HG03575 (cell line): Measurements from ENCODE around the gene SPSB1.
"Not testable (repeated sequence)": the region's sequence is repeated elsewhere in the genome, so short reads cannot be mapped to it uniquely, and the experiment has no call there.

Experiments used
- ATAC-seq: cut with Tn5 transposase; IDR thresholded peaks from one replicate; pipeline ENCODE4 v1.9.1; 2021; ENCODE audit not compliant: unreplicated experiment, insufficient number of reproducible peaks, low FRiP score; ENCODE audit errors: extremely low read depth

The SPSB1 gene

DNA sequence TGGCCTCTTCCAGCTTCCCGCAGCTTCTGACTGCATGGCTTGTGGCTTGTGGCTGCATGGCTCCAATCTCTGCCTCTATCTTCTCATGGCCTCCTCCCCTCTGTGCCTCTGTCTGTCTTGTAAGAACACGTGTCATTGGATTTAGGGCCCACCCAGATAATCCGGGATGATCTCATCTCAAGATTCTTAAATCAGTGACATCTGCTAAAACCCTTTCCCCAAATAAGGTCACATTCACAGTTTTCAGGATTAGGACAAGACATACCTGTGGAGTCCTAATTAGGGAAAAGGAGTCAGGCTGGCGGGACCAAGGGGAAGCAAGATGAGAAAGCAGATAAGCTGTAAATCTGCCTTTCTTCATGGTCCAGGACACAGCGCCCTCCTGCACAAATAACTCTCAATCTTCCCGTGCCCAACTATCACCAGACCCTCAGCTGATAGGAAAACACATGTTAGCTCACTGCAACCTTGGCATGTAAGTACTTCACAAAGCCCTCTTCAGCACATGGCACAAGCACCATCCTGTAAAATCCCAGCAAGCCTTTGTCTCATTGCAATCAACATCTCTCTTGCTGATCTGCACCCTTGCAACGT, 82.2 kb downstream of the SPSB1 start:
- no peak for ATAC-seq

DNA sequence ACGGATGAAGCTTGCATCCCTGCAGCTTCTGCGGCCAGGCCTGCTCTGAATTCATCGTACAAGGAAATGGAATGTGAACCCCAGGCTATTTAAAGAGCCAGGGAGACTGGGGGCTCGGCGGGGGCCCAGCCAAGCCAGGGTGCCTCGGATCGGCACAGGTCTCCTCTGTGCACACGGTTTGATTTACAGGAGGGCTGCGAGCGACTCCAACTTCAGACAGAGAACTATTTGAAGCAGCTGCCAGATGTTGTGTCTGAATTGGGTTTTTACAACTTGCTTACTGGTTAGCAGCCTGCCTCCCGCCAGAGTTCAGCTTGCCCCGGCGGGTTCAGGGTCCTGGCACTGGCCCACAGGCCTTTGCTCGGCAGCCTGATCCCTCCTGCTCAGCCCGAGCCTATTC, 83.2 kb downstream of the SPSB1 start:
- no peak for ATAC-seq

DNA sequence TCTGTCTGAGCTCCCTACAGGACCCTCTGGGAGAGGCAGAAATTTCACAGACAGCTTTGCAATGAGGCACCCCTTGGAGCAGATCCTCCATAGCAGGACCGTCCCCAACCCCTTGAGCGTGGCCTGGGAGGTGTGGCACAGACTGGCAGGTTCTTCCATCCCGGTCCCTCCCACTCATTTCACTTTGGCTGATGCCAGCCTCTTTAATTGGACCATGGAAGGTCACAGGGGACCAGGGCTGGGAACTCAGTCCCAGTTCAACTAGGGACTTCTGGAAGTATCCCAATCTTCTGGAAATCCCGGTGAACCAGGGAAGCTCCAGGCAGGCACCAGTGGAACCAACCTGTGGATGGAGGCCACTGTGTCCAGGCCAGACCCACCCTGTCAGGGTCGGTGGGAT, 83.7 kb downstream of the SPSB1 start:
- no peak for ATAC-seq

DNA sequence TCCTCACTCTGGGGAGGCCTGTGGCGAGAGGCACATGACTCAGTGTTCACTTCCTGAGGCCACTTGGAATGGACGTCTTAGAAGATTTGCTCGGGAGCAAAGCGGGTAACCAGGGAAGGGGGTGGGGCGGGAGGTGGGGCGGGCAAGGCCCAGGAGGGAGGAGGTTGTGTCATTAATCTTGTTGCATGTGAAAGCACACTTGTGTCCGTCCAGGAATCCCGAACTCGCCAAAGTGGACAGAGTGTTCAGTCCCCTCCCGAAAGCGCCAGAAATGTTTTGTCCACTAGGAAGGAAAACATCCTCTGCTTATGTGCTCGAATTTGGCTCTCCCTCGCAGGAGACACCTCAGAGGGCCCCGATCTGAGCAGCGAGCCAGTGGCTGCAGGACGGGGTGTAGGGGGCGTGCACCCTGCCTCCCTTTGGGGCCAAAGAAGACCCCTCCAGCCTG, 84.2 kb downstream of the SPSB1 start:
- no peak for ATAC-seq

DNA sequence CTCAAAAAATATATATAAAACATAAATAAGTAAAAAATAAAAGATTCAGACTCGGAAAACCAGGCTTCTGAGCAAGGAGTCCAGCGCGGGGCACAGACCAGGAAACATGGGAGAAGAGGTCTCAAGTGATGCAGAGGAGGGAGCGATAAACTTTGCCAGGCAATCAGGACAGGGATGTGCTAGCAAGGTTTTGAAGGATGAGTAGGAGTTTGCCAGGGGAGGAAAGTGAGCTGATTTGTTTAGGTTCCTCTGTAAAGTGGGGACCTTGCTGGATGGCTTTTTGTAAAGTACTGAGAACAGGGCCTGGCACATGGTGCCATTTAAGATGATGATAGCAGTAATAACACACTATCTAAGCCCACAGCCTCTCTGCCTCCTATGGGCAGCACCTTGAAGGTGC, 86.1 kb downstream of the SPSB1 start:
- ATAC-seq: no peak

DNA sequence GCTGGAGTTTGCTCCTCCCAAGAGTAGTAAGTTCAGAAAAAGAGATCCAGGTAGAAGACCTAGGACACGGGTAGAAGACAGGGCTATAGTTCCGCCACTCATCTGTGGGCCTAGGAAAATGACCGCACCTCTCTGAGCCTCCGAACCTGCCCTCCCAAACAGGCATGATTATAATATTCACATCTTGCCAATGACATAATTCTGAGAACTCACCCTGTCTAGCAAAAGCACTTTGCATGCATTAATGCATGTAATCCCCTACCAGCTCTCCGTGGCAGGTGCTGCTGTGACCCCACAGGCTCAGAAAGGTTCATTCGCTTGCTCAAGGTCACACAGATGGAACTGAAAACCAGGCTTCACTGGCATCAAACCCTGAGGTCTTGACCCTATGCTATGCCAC, 88.0 kb downstream of the SPSB1 start:
- ATAC-seq: no peak

DNA sequence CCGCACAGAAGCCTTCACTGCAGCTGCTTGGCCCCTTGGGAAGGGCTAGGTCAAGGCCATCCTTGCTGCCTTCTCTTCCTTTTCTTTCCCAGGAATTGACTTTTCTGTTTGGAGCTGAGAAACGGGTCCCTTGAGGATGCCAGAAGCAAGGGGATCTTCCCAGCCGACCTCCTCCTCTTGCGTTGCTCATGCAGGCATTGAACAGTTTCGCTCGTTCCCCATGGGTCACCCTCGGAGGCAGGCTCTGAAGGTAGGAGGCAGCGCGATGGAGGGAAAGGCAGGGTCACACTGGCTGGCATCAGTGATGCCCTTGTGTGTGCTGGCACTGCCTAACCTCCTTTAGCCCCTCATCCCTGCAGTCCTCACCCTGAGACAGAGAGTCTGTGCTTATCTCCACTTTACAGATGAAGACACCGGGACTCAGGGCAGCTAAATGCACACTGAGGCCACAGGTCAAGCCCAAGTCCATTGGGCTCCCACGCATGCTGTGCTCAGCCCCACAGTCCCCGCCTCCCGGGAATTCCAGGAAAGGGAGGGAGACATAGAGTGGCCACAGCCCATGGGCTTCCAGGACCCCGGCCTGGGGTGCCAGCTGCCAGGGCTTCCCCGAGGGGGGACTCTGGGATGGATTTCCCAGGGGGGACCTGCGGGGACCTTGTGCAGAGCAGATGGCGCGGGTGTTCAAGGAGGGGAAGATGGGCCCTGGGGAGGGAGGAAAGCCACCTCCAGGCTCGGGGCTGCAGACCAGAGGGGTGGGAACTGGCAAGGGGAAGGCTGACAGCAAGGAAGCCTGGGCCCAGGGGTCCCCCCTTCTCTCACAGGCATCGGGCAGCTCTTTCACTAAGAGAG, 90.2 kb downstream of the SPSB1 start:
- no peak for ATAC-seq

DNA sequence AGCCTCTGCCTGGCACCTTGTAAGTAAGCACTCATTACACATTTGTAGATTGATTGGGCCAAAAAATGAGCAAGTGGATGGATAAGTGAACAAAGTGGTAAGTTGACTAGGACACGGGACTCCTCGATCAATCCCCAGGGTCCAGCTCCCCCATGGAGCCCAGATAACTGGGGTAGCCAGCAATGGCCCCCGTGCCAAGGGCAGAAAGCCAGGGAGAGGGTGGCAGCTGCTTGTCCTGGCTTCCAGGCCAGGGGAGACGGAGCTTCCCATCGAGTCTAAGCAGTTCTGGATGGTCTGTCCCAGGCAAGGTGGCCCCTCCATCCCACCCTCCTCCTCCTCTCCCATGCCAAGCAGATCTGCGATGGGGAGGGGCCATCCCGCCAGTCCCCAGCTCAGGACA, 91.4 kb downstream of the SPSB1 start:
- no peak for ATAC-seq

DNA sequence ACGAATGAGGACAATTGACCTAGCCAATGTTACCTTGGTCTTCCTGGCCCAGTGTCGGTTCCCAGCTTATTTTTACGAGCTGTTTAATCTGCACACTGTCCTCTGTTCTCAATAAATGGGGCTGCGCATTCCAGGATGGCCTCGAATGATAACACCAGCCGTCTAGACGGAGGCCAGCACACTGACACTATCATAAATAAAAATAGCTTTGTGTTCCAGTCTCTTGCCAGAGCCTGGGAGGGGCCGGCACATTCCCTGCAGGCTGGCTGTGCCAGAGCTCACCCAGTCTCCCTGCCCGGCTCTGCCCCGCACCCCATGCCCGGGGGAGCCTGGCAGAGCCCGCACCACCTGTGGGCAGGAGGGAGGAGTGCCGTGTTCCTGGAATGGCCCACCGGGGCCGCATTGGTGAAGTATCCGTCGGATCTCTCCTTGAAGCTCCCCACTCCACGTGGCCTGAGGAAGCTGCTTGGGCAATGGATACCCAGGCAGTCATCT, 92.1 kb downstream of the SPSB1 start:
- no peak for ATAC-seq

DNA sequence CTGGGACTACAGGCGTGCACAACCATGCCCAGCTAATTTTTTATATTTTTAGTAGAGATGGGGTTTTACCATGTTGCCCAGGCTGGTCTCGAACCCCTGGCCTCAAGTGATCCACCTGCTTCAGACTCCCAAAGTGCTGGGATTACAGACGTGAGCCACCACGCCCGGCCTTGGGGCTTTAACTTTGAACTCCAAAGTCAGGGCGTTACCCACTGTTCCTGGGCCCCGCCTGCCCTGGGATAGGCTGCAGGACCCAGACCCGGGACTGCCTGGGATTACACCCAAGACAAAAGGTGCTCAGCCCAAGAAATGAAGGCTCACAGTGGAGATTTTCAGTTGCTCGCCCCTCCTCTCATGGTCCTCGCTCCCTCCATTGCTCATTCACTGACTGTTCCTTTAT, 92.7 kb downstream of the SPSB1 start:
- ATAC-seq: not testable (repeated sequence)

DNA sequence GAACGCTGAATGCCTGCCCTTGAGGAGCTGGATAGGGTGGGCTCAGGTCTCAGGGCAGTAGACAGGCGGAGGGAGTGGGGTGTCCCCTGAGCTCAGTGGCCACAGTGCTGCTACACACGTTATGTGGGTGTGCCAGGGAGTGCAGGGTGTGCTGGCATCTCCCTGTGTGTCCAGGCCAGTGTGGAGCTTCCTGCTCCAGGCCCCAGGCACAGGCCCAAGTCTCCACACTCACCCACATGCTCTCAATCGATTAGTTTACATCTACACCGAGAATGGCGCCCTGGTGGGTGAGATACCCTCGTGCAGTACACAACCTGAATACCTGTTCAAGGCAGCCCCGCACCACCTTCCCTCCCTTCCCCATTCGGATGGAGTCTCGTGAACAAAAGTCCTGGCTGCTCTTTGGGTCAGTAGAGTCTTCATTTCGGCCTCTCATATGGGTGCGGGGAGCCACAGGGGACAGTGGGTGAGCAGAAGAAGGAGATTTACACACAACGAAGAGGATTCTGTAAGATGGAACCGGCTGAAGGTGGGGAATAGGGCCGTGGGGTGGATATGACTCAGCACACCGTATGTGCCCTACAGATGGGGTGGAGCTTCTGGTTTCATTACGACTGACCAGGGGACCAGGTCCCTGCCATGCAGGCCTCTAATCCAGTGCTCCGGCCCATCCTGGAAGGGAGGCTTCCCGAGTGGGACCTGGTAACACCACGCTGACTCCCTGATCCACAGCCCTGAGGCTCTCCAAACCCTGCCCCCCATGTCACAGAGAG, 93.3 kb downstream of the SPSB1 start:
- no peak for ATAC-seq

DNA sequence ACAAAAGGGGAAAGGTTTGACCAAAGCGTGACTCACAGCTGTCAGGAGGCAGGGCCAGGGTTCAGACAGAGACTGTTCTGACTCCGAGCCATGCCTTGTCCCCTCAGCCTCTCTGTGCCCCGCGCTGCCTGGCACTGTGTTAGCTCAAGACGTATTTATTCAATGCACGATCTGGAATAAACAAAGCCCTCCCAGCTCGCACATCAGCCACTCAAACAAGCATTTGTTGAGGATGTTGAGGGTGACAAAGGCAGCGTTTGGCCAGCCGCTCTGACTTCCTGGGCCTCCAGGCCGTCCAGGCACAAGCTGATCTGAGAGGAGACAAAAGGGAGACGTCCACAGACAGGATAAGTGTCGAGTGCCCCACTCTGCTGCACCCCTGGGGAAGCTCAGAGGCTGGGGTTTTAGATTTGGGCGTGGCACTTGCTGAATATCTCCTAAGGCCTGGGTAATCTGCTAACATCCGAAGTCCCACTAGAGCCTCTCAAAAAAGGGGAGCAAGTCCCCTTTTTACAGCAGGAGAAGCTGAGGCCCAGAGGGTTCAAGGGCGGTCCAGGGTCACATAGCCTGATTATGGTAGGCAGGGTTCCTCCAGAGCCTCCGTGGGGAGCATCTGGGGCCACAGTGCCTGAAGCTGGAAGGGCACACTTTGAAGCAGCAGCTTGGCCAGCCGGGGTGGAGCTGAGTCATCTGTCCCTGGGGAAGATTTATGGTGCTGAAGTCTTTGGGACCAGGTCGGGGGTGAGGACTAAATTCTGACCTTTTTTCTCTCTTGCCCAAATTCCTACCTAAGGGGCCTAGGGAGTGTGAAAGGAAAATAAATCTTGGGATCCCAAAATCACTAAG, 95.9 kb downstream of the SPSB1 start:
- no peak for ATAC-seq

DNA sequence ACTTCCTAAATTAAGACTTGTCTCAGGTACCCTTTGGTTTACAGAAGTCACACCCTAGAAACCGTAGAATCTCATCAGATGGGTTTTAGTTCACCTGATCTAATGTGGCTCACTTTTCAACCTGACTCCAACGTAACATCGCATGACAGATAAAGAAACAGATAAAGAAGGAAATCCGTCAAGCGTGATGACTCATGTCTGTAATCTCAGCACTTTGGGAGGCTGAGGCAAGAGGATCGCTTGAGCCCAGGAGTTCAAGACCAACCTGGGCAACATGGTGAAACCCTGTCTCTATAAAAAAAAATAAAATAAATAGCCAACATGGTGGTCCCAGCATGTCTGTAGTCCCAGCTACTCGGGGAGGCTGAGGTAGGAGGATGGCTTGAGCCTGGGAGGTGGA, 97.3 kb downstream of the SPSB1 start:
- ATAC-seq: no peak

DNA sequence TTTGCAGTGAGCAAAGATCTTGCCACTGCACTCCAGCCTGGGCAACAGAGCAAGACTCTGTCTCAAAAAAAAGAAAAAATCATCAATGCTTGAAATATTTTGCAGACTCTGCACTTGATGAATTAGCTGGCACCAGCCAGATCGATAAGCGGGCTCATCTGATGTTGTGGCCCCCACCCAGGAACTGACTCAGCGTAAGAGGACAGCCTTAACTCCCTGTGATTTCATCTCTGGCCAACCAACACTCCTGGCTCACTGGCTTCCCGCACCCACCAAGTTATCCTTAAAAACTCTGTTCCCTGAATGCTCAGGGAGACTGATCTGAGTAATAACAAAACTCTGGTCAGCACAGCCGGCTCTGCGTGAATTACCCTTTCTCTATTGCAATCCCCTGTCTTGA, 98.9 kb downstream of the SPSB1 start:
- ATAC-seq: no peak

DNA sequence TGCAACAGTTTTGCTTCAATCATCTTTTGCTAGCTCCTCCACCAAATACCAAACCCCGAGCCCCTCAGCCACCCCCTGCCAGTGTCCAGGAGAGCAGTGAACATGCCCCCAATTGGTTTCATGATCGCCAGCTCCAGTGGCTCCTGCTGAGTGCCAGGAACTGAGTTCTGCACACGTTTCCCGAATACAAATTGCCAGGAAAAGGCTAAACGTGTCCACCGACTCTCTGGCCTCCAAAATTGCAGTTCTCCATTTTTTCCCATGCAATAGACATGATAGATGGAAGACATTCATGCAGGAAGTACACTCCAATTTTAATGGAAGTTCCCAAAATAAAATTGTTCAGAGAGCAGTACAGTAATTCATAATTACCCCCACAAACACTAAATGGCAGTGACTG, 101.3 kb downstream of the SPSB1 start:
- ATAC-seq: no peak

DNA sequence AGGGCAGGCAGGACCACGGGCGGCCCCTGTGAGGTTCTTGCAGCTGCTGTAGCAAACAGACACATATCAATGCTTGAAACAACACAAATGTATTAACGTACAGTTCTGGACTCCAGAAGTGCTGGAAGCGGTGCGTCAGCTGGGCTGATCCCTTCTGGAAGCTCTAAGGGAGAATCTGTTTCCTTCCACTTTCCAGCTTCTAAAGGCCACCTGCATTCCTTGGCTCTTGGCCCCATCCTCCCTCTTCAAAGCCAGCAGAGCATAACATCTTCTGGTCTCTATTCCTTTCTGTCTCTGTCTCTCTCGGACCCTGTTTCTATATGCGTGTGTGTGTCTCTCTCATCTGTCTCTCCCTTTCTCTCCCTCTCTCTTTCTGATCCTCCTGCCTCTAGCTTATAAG, 102.3 kb downstream of the SPSB1 start:
- no peak for ATAC-seq

DNA sequence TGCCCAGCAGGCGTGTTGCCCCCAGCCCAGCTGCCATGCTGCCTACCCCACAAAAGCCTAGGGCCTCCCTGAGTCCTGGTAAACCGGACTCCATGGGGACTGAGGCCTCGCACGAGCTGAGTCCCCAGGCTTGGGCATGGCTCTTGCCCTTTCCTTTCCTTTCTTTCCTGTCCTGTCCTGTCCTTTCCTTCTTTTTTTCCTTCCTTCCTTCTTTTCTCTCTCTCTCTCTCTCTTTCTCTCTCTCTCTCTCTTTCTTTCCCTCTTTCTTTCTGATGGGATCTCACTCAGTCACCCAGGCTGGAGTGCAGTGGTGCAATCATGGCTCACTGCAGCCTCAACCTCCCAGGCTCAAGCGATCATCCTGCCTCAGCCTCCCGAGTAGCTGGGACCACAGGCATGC, 104.4 kb downstream of the SPSB1 start:
- ATAC-seq: no peak

DNA sequence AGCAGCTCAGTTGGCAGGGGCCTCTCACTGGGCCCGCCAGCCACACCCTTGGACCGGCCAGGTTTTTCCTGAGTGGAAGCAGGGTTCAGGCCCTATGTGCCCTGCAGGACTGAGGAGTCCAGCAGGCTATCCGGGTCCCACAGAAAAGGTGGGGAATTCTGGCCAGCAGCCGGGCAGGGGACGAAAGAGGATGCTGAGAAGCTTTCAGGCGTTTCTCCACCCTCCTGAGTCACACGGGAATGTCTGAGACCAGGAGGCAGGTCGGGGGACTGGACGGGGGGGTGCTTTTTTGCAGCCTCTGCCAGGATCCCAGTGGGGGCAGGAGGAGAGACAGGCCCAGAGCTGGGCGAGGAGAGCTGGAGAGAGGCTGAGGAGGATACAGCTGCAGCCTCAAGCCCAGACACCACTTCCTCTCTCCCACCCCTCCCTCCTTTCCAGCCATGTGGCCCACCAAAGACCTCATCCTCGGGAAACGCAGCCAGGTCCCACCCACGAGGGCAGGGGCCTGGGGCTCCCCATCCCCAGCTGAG, 105.4 kb downstream of the SPSB1 start:
- no peak for ATAC-seq
